HG03025 (cell line): Measurements from ENCODE around the gene IPPK.

Experiments
- ATAC-seq: cut with Tn5 transposase; IDR thresholded peaks from one replicate; pipeline ENCODE4 v1.9.1; 2021; ENCODE audit warnings: mild to moderate bottlenecking, moderate library complexity; ENCODE audit not compliant: unreplicated experiment, low FRiP score

Gene IPPK

GRCh38 chr9:92696619-92697018, 26.7 kb upstream of the IPPK start:
- no peak for ATAC-seq

- no peak for ATAC-seq
Measured at GRCh38 chr9:92686954-92687353, 17.0 kb upstream of the IPPK start.

- no peak for ATAC-seq
Measured at GRCh38 chr9:92685022-92685421, 15.1 kb upstream of the IPPK start.

- no peak for ATAC-seq
Measured at GRCh38 chr9:92682269-92682668, 12.3 kb upstream of the IPPK start.

- ATAC-seq: no peak
Measured at GRCh38 chr9:92680166-92681119, 10.5 kb upstream of the IPPK start.

- no peak for ATAC-seq
Measured at GRCh38 chr9:92679413-92680165, 9.7 kb upstream of the IPPK start.

- ATAC-seq: no peak
Measured at GRCh38 chr9:92671323-92671722, 1.4 kb upstream of the IPPK start.

- ATAC-seq: peak; percentile 9
Measured at GRCh38 chr9:92669527-92669889, 423 bp downstream of the IPPK start.

GRCh38 chr9:92668746-92669526, 995 bp downstream of the IPPK start:
- ATAC-seq: no peak

GRCh38 chr9:92666912-92667532, 2.9 kb downstream of the IPPK start:
- ATAC-seq: no peak

- ATAC-seq: no peak
Measured at GRCh38 chr9:92666236-92666635, 3.7 kb downstream of the IPPK start.

- no peak for ATAC-seq
Measured at GRCh38 chr9:92665836-92666235, 4.1 kb downstream of the IPPK start.

GRCh38 chr9:92664394-92665152, 5.4 kb downstream of the IPPK start:
- no peak for ATAC-seq

GRCh38 chr9:92663951-92664350, 6.0 kb downstream of the IPPK start:
- no peak for ATAC-seq

- no peak for ATAC-seq
Measured at GRCh38 chr9:92663126-92663525, 6.8 kb downstream of the IPPK start.

GRCh38 chr9:92661743-92662142, 8.2 kb downstream of the IPPK start:
- no peak for ATAC-seq

GRCh38 chr9:92661127-92661526, 8.8 kb downstream of the IPPK start:
- ATAC-seq: no peak

- ATAC-seq: no peak
Measured at GRCh38 chr9:92660266-92660665, 9.7 kb downstream of the IPPK start.

GRCh38 chr9:92659601-92660000, 10.3 kb downstream of the IPPK start:
- ATAC-seq: no peak

- ATAC-seq: no peak
Measured at GRCh38 chr9:92658611-92659010, 11.3 kb downstream of the IPPK start.
